ENCODE data around the gene TGFB2.
"Not testable (repeated sequence)": the region's sequence is repeated elsewhere in the genome, so short reads cannot be mapped to it uniquely, and the experiment has no call there.

TGFB2 gene

GRCh38 chr1:218314316-218314715 lies 30.8 kb upstream of the TGFB2 start:
- no peak for DNase-seq (ENCODE audit: low spot score)
- no peak overlapping the region for H3K27ac ChIP-seq
- POLR2A ChIA-PET (ENCODE audit: low non-redundant PET): no interaction called here
- CTCF ChIA-PET: interaction anchor here (0.6 to 1.3 kb wide), 3 partner anchors 15 to 1072 kb away, joined by 3 read pairs; no protein-coding TSS in a partner anchor
- TF ChIP-seq, protein P1, sequence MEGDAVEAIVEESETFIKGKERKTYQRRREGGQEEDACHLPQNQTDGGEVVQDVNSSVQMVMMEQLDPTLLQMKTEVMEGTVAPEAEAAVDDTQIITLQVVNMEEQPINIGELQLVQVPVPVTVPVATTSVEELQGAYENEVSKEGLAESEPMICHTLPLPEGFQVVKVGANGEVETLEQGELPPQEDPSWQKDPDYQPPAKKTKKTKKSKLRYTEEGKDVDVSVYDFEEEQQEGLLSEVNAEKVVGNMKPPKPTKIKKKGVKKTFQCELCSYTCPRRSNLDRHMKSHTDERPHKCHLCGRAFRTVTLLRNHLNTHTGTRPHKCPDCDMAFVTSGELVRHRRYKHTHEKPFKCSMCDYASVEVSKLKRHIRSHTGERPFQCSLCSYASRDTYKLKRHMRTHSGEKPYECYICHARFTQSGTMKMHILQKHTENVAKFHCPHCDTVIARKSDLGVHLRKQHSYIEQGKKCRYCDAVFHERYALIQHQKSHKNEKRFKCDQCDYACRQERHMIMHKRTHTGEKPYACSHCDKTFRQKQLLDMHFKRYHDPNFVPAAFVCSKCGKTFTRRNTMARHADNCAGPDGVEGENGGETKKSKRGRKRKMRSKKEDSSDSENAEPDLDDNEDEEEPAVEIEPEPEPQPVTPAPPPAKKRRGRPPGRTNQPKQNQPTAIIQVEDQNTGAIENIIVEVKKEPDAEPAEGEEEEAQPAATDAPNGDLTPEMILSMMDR (conservative IDR thresholded peaks at IDR 0.05; ENCODE audit: low read depth): no peak

- H3K27ac ChIP-seq: no peak overlapping the region
- POLR2A ChIA-PET (ENCODE audit: low non-redundant PET): no interaction called here
- TF ChIP-seq, protein P1 (conservative IDR thresholded peaks at IDR 0.05; ENCODE audit: low read depth): no peak
- no peak for DNase-seq (ENCODE audit: low spot score)
- CTCF ChIA-PET: interaction anchor here (0.6 kb wide), 1 partner anchor 145 kb away, joined by 4 read pairs; no protein-coding TSS in a partner anchor
Measured at GRCh38 chr1:218315638-218316037, 29.5 kb upstream of the TGFB2 start.

- TF ChIP-seq, protein P1 (conservative IDR thresholded peaks at IDR 0.05; ENCODE audit: low read depth): no peak
- no peak for DNase-seq (ENCODE audit: low spot score)
- CTCF ChIA-PET: no interaction called here
- H3K27ac ChIP-seq: no peak overlapping the region
- POLR2A ChIA-PET (ENCODE audit: low non-redundant PET): no interaction called here
Measured at GRCh38 chr1:218317061-218317460, 28.1 kb upstream of the TGFB2 start.

GRCh38 chr1:218320182-218320581 lies 25.0 kb upstream of the TGFB2 start:
- DNase-seq (ENCODE audit: low spot score); POLR2A ChIA-PET (ENCODE audit: low non-redundant PET); H3K27ac ChIP-seq: not testable (repeated sequence)
- CTCF ChIA-PET: interaction anchor here (0.7 kb wide), 2 partner anchors 625 to 747 kb away, joined by 3 to 4 read pairs; no protein-coding TSS in a partner anchor

DNA sequence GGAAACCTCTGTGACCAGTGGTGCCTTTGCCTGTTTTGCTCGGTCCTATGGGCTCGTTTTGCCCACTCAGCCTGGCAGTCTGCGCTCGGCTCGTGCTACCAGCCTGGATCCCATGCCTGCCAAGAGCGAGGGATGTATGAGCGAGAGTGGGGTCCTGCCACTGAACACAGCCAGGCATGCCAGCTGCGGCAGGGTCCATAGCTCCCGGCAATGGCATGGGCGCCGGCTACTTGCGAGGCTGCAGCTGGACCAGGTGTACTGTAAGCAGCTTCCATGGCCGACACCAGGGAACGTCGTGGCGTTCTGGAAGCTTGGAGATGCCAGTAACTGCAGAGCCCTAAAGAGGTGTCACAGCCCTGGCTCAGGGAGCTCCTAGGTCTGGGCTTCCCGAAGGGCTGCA lies 22.4 kb upstream of the TGFB2 start:
- CTCF ChIA-PET: interaction anchor here (0.6 to 1.0 kb wide), 2 partner anchors 15 to 339 kb away, joined by 3 read pairs; no protein-coding TSS in a partner anchor

GRCh38 chr1:218323568-218324225 lies 21.4 kb upstream of the TGFB2 start:
- H3K27ac ChIP-seq: no peak overlapping the region
- POLR2A ChIA-PET (ENCODE audit: low non-redundant PET): no interaction called here
- TF ChIP-seq, protein P1 (conservative IDR thresholded peaks at IDR 0.05; ENCODE audit: low read depth): no peak
- CTCF ChIA-PET: interaction anchor here (1.0 kb wide), 1 partner anchor 16 kb away, joined by 3 read pairs; no protein-coding TSS in a partner anchor
- no peak for DNase-seq (ENCODE audit: low spot score)

More for the DNA sequence above, 22.4 kb upstream of the TGFB2 start:
- DNase-seq (ENCODE audit: low spot score): no peak
- H3K27ac ChIP-seq: no peak overlapping the region
- POLR2A ChIA-PET (ENCODE audit: low non-redundant PET): no interaction called here
- TF ChIP-seq, protein P1 (conservative IDR thresholded peaks at IDR 0.05; ENCODE audit: low read depth): no peak

DNA sequence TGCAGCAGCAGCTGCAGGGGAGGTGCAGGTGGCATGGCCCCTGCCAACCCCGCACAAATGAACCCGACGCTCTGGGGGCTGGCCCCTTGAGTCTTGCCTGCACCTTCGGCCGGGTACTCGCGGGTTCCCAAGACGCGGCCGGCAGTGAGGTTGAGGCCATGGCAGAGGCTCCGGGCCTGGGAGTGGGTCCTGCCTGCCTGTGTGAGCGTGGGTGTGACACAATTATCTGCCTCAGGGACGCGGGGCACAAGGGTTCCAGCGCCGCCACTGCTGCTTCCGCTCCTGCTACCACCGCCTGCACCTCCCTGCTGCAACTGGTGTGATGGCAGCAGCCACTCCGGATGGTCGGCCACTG lies 20.9 kb upstream of the TGFB2 start:
- DNase-seq (ENCODE audit: low spot score): no peak
- H3K27ac ChIP-seq: no peak overlapping the region
- POLR2A ChIA-PET (ENCODE audit: low non-redundant PET): no interaction called here
- TF ChIP-seq, protein P1 (conservative IDR thresholded peaks at IDR 0.05; ENCODE audit: low read depth): no peak
- CTCF ChIA-PET: no interaction called here
